ENCODE data around the gene SPSB4.

Gene SPSB4

DNA sequence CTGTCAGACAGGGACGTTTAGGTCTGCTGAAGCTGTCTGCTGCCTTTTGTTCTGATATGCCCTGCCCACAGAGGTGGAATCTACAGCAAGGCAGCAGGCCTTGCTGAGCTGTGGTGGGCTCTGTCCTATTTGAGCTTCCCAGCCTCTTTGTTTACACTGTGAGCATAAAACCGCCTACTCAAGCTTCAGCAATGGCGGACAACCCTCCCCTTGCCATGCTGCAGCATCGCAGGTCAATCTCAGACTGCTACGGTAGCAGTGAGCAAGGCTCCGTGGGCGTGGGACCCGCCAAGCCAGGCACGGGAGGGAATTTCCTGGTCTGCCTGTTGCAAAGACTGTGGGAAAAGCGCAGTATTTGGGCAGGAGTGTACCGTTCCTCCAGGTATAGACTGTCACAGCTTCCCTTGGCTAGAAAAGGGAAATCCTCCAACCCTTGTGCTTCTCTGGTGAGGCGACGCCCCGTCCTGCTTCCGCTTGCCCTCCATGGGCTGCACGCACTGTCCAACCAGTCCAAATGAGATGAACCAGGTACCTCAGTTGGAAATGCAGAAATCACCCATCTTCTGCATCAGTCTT, 71.4 kb downstream of the SPSB4 start:
- DNase-seq, result no peak

DNA sequence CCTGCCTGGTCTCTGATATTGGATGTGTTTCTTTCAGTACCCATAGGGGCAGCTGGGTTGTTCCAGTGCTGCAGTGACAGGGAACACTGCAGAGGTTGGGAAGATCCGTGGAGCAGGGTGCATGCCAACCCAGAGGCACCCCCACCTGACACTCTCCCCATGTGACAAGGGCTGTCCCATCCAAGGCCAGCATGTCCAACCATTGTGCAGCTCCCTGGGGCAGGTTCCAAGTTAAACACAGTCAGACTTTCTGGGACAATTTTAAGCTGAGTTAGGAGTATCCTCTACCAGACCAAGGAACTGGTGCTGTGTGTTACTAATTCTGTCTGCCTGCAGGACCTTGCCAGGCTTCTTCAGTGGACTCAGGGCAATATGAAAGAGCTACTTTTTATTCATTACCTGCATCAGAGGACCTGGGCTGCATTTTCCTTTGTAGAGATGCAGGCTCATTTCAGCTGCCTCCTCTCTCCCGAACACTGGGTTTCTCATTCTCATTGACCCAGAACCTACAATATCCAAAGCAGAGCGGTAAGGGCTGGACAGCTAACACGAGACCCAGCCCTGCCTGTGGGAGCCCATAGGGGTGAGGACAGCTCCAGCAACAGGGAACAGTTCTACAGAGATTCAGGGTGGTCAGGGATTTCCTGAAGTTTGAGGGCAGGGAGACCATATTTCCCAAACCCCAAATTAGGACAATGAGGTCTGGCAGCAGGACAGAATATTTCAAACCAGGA, 72.7 kb downstream of the SPSB4 start:
- no peak for DNase-seq

DNA sequence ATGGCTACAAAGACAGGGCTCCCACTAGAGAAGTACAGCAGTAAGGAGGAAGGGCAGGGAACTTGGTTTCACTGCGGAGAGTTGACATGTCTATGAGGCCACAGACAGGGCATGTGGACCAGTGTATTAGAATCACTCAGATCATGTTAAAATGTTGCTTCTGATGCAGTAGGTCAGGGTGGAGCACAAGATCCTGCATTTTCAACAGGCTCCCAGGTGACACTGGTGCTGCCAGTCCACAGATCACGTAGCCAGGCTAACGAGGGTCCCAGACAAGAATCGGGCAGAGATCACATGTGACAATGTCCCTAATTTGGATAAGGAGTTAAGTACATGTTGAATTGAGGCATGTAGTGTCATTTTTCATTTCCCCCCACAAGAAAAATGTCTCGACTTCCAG, 73.6 kb downstream of the SPSB4 start:
- no peak for DNase-seq

DNA sequence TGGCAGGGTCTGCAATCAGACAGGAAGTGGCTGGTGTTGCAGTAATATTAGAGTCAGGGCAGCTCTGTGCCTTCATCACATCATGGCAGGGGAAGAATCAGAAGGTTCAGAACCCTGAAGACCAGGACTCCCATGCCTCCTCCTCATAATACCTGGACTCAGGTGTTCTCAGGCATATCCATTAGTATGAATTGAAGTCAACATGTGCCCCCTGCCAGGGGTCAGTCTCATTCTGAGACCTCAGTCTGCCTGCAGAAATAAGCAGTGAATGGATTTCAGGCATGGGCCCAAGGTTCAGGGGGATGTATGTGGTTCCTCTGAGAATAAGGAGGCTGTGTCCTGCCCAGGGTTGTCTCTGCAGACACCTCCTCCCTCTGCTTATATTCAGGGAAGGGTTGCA, 74.2 kb downstream of the SPSB4 start:
- DNase-seq, result no peak

DNA sequence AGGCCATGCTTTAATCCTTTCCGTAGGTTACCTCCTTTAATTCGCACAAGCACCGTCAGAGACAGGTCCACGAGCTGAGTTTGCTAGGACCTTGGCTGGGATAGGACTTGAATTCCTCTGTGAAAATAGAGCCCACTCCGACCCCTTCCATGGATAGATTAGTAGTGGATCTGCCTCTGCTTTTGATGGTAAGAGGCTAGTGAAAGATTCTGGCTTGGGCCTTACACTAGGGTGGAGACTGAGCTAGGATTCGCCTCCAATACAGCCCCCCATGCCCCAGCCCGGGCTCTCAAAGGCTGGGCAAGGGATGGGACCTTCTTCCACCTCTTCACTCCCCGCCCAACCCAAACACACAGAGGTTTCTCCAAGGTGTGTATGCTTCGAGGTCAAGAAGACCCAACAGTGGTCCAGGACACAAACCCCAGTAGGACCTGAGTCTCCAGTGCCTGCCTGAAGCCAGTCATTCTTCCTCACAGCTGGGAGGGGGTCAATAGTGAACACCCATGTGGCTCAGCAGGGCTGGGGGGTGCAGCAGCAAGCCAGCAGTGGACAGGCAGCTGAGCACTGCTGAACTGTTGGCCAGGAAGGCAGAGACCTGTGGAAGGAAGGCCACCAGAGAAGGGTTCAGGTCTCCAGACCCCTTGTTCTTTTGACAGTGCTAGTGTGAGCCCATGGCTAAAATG, 75.7 kb downstream of the SPSB4 start:
- DNase-seq, result no peak

DNA sequence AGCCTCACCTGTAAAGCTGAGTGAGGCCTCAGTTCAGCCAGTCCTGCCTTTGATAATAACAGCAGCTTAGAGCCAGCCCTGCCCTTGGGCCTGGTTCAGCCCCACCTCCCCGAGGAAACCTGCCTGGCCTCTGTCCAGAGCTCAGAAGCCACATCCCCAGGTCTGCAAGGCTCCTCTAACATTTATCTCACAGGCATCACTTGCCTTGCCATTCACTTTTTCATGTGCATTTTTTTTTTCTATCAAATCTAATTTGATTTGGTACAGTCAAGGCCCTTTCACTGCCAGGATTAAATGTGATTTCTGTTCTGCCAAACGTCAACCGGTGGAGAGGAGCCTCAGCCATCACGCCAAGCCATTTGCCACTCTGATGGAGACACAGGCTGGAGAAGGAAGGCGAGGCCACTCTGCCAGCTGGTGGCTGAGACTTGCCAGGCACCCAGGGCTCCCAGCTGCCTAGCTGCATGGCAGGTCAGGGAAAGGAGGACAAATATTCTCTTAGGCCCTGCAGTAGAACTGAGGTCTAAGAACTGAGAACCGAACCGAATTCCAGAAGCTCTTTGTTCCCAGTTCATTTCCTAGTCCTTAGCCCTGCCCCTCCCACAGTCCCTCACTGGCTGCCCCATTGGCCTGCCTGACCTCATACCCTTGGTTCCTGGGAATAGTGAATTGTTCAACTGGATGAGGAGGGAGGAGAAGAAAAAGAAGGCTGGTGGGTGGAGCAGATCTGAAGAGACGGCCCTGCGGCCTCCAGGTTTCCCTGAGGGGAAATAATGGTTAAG, 76.4 kb downstream of the SPSB4 start:
- DNase-seq, result no peak

DNA sequence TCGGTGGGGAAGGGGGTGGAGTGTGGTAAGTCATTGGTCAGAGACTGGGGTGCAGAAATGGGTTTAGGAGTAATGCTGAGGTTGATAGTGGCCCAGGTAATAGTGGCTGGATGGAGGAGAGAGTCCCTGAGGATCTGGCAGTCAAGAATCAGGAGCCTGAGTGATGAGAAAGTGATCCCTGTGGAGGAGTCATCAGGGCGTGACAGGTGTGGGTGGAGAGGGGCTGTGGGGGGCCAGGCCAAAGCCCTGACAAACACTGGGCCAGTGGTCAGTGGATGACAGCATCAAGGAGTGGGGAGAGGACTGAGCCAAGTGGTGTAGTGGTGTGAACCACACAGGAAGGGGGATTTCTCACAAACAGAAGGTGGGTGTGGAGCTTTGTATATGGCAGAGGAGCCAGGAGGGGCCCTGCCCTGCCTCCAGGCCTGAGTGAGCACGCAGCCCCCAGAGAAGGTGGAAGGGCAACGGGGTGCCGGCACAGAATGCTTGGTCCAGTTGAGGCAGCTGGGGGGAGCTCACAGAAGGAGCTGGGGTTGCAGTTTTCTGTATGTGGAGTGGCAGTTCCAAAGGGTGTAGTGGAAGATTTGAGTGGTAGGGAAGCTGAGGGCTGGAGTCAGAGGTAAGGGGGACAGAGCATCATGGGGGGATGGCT, 77.1 kb downstream of the SPSB4 start:
- no peak for DNase-seq

DNA sequence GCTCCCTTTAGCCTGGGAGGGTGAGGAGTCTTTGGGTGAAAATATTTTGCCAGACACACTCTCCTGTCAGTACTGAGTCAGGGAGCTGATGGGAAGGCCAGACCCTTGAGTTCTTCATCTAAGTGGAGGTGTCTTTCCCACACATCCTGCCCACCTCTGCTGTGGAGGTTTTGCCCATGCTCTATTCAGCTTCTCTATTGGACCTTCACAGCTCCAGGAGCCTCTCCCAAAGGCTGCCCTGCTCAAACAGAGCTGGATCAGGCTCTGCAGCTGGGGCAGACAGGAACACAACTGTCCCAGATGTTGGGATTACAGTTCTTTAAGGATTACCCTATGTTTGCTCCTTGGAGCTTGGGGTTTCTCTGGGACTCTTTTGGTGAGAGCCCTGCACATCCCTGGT, 77.9 kb downstream of the SPSB4 start:
- no peak for DNase-seq

DNA sequence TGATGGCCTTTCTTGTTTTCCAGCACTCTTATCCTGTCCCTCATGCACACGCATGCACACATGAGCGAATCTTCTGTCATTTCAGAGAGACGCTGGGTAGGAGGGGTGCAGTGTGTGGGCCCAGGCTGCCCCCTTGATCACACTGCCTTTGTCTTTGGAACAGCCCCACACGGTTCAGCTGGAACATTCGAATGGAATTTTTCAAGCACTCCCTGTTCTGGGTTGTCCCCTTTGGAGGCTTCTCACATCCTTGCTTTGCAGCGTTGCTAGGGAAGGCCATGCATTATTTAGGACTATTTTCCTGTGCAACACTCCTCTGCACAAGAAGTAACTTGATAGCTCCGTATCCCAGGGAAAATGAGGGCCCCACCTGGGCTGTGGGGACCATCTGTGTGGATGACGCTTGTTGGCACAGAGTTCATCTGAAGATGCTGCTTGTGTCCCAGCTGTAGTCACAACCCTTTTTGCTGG, 78.4 kb downstream of the SPSB4 start:
- DNase-seq, result no peak

DNA sequence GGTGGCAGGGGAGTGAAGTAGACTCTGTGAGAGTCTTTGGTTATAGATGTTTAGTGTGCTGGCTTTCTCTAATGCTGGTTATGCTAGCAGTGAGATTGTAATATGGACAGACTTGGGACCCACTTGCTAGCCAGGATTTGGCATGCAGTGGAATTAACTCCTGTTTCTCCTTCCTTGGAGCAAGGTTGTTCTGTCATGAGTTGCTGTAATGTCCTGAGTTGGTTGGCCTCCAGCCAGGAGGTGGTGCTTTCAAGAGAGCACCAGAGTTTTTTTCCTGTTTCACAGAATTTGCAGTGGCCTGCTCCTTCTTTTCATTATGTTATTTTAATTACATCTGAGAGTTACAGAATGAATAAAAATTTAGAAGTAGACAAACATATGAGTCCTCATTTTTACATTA, 92.4 kb downstream of the SPSB4 start:
- no peak for DNase-seq

DNA sequence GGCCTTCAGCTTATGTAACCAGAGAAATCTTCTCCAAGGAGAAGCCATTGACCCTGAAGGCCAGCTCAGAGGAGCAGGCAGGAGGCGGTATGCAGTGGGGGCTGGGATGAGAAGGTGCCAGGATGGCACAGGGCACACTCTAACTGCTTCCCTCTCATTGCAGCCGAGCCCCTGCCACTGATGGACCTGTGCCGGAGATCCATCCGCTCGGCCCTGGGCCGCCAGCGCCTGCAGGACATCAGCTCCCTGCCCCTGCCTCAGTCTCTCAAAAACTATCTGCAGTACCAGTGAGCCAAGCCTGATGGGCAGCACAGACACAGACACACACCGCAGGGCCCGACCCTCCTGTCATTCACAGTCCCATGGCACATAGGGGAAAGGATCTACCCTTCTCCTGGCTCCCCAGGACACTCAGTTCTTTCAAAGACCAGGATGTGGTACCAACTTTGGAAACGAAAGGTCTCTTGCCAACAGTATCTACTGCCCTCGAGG, 95.9 kb downstream of the SPSB4 start:
- no peak for DNase-seq

DNA sequence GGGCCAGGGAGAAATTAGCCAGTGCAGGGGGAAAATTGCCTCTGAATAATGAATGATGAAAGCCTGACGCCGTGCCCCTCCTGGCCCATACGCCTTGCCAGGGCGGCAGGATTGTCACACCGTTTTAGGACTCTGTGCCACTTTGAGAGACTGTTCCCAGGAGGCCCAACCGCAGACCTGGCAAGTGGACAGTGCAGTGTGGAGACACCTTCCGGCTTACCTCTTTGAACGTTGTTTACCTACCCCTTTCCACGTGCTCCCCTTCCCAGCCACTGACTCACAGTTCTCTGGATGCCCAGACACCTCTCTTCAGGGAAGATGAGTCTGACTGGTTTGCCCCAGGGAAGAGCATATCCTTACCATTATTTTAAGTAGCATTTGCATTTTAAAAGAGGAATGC, 96.5 kb downstream of the SPSB4 start:
- no peak for DNase-seq

DNA sequence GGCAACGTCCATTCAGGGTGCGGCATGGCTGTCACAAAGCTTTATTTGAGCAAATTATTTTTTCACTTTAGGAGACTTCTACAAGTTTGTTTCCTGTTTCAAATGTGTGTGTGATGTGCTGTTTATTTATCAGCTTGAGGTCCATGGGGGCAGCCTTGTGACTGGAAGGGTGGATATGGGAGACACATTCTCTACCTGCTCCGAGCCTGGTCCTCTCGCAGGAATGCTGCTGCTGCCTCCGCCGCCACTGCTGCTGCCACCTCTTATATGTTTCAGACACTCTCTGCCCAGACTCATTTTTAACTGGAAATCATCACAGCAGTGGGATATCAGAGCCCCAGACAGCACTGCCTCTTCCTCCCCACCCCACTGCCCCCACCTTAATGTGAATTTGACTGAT, 97.0 kb downstream of the SPSB4 start:
- DNase-seq, result no peak

DNA sequence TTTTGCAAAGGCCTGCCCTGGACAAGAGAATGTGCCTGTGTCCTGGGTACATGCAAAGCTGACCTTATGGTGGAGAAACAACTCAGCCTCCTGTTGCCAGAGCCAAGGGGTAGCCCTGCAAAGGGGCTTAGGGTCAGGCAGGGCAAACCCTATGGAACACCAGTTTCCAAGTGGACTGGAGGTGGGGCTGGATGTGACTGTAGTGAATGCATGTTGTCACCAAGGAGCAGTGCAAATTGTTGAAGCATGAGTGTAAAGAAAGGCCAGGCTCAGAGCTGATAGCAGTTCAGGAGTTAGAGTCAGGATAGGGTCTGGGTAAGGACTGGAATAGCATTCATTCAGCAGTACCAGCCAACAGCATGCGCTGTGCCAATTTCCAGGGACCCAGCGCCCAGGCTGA, 97.6 kb downstream of the SPSB4 start:
- DNase-seq, result no peak

DNA sequence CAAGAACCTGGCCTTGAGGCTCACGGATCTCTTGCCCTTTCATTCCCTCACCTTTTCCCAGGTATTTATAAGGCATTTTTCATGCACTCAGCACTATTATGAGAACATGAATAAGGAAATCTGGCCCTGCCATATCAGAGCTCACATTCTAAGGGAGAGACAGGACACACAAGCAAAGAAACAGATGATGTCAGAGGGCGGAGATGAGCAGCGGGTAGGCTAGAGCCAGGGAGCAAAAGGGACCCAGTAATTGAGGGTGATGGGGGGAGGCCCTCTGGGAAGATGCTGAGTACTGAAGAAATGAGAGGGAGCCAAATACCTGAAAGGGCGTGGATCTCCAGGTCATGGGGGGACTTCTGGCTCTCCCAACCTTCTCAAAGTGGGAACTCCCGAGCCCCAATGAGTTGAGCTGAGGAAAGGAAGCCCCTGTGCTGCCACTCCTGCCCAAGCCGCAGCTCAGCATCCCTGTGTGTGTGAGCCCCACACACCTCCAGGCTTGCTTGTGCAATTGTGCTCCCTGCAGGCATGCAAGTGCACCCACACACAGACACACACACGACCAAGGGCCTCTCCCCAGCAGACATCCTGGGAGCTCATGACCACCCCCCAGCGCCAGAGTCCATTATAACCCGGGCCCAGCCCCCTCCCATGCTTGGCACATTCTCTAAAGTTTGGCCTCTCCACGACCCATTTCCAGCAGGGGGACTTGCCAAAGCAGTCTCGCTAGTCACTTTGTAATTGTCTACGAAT, 99.1 kb downstream of the SPSB4 start:
- no peak for DNase-seq

DNA sequence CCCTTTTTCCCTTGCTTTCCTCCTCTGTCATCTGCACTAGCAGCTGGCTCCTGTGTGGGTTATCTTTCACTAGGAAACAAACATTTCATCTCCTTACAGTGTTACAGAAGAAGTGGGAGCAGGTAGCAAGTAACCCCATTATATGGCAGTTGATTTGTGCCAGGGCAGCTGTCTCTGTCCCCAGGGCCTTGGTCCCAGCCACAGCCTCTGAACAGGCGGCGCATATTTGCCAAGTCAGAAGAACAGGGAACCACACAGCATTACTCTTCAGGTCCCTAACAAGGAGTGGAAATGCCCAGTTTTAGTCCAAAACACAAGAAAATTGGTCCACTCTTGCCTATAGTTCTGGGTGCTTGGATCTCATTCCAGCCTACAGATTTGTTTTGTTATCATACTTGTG, 99.8 kb downstream of the SPSB4 start:
- no peak for DNase-seq

DNA sequence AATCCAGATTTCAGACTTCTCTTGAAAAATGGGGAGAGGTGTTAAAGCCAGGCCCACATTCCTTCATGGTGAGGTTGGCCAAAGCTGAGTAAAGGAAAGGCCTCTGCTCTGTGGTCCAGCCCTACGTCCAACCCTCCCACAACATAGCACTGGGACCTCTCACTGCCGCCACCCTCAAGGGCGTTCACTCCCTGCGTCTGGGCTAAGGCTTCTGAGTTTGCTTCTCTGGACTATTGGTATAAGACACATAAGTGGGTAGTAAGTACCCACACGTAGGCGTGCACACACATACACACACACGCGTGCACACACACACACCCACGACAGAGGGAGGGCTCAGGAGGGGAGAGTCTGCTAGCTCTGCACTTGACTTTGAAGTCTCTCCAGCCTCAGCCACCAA, 100.3 kb downstream of the SPSB4 start:
- no peak for DNase-seq

DNA sequence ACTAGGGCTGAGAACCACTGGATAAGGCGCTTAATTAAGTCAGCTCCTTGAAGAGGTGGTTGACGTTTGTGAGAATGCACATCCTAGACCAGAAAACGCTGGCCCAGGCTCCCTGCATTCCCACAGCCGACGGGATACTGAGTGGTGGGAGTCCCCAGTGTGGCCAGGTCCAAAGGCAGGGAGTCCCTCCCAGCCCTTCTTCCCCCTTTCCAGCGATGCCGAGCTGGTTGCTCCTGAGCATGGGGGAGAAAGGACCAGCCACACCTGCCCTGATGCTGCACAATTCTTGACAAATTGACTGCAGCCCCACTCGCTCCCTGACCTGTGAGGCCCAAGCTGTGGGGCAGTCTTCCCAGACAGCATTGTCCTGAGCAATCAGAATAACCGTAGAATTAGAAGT, 101.0 kb downstream of the SPSB4 start:
- no peak for DNase-seq

DNA sequence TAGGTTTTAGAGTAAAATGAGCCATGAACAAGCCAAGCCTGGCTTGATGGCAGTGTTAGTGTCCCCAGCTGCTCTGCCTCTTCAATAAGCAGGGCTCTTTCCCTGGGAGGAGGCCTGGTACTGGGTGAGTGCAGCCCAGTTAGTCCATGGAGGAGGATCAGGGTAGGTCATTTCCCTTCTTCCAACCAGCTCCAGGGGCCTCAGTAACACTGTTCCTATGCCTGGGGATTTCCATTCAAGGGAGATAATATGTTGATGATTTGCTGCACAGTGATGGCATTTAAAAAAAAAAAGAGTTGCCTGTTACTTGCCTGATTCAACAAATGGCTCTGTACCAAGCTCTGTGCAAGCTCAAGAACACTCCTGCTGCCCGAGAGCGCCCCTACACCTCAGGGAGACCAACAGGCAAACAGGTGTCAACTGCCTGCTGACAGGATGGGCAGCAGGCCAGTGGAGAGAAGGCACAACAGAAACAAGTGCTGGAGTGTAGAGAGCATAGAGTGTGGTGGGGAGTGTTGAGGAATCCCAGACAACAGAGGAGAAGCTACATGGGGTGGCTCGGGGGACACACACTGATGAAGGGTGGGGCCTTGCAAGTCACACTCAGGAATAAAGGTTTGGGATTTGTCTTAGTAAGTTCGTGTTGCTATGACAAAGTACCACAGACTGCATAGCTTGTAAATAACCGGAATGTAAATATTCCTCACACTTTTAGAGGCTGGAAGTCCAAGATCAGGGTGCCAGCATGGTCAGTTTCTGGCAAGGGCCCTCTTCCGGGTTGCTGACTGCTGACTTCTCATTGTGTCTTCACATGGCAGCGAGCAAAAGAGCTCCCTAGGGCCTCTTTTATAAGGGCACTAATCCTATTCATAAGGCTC, 101.9 kb downstream of the SPSB4 start:
- no peak for DNase-seq

DNA sequence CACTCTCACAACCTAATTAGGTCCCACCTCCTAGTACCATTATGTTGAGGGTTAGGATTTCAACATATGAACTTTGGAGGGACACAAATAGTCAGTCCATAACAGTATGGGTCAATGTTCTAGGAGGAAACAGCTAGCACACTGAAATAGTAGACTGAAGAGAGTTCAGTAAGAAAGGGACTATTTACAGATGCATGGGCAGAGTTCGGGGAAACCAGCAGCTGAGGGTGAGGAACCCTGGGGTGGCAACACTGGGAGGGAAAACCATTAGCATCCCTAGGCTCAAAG, 102.5 kb downstream of the SPSB4 start:
- no peak for DNase-seq

DNA sequence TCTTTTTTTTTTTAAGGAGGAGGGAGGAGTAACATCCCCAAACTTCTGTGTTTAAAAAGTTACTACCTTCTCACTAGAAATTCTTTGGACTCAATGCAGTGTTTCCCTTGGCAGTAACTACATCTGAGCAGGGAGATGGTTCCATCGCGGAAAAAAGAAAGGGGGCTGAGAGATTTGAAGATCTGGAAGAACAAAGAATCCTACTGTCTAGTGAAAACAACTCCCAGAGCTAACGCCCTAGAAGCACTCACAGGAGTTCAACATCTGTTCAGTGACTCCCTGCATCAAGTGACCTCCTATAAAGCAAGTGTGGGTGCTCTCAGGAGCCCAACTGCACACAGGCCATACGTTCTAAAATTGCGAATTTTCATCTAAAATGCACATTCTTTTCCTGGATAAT, 113.7 kb downstream of the SPSB4 start:
- DNase-seq, result no peak

Measured in CD4-positive, alpha-beta T cell treated with Interleukin-15 for 1 hour (primary cell).